ENCODE measurements around the gene SORCS2.

SORCS2 gene

GRCh38 chr4:7500404-7500803, 308.1 kb downstream of the SORCS2 start:
- DNase-seq = no peak

DNA sequence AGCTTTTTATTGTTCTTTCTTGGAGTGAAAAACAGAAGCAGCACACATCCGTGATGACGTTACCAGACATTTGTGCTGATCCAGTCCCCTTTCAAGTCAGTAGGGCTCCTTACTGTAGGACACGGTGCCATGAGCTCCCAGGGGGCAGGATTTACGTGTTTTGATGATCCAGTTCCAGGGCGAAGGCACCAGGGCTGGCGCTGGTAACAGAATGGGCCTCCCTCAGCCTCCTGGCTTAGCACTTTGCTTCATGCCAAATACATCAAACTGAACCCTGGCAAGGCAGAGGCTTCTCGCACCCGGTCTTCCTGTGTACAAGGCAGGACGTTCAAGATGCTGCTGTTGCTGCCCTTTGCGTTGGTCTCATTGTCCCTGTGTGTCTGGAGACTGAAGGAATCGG, 309.0 kb downstream of the SORCS2 start:
- DNase-seq = no peak

GRCh38 chr4:7501873-7502272, 309.5 kb downstream of the SORCS2 start:
- DNase-seq = no peak

GRCh38 chr4:7503559-7504249, 311.4 kb downstream of the SORCS2 start:
- no peak for DNase-seq

DNA sequence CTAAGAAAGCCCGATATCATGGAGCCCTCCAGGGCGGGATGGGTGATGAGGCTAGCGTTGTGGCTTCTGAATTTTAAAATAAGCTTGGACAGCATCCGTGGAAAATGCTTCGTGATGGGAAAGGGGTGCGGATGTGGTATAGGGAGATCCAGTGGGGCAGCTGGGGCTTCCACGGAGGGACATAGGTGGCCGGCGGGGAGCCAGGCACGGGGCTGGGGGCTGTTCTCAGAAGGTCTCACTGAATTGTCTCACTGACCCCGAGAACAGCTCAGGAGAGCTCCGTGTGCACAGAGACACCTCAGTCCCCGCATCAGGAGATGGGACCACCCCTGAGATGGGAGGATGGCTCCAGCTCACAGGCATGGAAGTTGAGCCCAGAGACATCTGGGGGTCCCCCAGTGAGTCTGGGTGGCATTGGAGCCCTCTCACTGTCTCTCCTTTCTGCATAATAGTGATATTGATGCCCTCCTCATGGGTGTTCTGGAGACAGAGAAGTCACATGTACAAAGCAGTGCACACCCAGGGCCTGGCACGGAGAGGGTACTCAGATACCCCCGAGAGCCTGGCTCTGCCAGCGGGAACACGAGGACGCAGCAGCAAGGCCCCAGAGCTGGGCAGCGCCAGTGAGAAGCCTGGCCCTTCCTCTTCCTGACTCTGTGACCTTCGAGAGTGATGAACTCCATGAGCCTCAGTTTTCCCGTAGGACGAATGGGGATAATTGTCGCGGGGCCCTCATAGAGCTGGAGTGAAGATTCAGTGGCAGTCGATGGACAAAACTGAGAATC, 313.0 kb downstream of the SORCS2 start:
- no peak for DNase-seq

DNA sequence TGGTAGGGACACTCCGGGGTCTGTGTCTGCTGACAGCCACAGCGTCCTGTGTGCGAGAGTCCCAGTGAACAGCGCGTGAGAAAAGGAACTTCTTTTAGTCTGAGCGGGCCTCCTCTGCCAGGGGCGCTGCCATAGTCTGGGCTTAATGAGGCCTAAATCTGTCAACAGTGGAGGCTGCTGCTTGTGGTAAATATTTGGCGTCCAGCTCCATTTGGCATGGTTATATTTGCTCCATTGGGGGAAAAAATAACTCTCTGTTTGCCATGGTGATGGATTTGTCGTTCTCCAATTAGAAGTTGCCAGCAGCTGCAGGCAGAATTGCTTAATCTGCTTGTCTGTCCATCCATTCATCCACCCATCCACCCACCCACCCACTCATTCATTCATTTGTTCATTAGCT, 313.8 kb downstream of the SORCS2 start:
- no peak for DNase-seq

DNA sequence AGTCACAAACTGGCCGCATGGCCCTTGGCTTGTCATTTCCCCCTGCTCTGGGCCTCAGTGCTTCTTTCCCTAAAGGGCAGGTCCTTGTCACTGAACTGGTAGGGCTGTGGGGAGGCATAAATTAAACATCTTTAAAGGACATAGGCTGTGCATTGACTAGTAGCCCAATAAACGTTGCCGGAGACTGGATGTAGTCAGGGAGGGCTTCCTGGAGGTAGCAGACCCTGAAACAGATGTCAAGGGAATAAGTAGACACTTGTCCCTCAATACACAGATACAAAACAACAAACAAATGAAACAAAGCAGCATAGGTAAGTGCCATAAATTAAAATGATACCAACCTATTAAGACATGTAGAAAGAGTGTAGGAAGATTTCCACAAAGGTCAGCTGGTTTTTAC, 314.2 kb downstream of the SORCS2 start:
- DNase-seq = no peak

- no peak for DNase-seq
These were observed 315.0 kb downstream of the SORCS2 start for GRCh38 chr4:7507381-7507780.

DNA sequence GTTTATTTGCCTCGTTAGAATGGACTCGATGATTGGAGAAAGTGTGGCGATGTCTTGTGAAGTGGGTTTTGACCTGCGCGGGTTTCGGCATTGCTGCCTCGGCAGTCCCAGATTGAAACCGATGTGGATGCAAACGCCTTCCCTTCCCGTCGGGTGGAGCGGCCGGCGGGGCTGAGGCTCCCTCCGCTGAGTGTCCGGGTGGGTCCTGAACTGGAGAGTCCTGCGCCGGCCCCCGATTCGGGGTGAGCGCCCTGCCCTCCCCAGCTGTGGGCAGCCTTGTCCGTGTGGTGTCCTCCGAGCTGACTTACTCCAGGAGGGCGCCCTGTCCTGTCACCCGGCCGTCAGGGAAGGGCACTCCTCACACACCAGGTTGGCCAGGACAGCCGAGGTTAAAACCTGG, 317.7 kb downstream of the SORCS2 start:
- DNase-seq = no peak

- no peak for DNase-seq
These were observed 318.2 kb downstream of the SORCS2 start for GRCh38 chr4:7510538-7510937.

DNA sequence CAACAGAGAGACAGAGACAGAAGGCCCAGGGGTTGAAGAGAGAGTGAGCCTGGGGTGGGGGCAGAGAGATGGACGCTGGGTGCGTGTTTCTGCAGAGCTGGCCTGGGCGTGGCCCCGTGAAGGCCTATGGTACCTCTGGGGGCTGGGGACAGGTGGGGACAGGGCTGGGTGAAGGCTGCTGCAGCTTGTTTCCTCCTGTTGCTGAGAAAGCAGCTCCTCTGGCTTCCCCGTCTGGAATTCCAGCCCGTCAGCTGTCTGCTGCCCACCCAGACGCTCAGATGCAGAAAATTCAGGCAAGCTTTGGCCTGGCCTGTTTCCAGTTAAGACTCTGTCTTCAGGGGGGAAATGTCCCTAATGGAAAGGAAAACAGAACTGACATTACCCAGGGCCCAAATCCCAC, 319.2 kb downstream of the SORCS2 start:
- no peak for DNase-seq

- DNase-seq = no peak
These were observed 320.1 kb downstream of the SORCS2 start for GRCh38 chr4:7512428-7512827.

DNA sequence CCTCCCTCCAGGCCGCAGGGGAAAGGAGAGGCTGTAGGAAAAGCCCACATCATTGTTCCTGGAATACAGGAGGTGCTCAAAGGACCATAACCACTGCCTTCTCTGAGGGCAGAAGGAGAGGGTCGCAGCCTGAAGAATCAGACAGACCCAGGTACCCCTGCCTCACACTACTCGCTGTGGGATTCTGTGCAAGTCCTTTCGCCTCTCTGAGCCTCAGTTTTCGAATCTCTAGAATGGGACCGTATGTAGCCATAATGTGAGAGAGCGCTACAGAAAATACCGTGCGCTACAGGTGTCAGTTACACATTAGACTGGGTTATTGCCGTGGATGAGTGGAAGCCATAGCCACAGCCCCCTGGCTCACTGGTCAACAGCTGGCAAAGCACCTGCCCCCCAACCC, 320.6 kb downstream of the SORCS2 start:
- no peak for DNase-seq

GRCh38 chr4:7513671-7514070, 321.3 kb downstream of the SORCS2 start:
- DNase-seq = no peak

GRCh38 chr4:7514281-7514680, 321.9 kb downstream of the SORCS2 start:
- no peak for DNase-seq

DNA sequence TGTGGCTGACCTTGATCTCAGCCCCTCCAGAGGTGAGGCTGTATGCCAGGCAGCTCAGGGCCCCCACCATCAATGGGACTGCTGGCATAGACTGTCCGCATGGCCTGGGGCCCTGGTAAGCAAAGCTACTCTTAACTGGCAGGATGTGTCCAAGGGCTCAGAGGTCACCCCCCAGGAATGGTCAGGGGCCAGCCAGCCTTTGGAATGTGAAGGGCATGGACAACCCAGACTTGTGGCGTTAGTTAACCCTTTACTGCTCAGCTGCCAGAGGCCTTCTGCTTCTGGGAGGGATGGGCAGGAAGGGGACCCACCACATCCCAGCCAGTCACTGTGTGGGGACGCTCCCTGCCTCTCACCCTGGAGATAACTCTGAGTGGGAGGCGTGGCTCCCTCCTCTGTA, 322.5 kb downstream of the SORCS2 start:
- DNase-seq = no peak

- DNase-seq = no peak
These were observed 323.1 kb downstream of the SORCS2 start for GRCh38 chr4:7515390-7515902.

GRCh38 chr4:7516096-7516772, 323.9 kb downstream of the SORCS2 start:
- DNase-seq = no peak

- no peak for DNase-seq
These were observed 324.4 kb downstream of the SORCS2 start for GRCh38 chr4:7516773-7517144.

DNA sequence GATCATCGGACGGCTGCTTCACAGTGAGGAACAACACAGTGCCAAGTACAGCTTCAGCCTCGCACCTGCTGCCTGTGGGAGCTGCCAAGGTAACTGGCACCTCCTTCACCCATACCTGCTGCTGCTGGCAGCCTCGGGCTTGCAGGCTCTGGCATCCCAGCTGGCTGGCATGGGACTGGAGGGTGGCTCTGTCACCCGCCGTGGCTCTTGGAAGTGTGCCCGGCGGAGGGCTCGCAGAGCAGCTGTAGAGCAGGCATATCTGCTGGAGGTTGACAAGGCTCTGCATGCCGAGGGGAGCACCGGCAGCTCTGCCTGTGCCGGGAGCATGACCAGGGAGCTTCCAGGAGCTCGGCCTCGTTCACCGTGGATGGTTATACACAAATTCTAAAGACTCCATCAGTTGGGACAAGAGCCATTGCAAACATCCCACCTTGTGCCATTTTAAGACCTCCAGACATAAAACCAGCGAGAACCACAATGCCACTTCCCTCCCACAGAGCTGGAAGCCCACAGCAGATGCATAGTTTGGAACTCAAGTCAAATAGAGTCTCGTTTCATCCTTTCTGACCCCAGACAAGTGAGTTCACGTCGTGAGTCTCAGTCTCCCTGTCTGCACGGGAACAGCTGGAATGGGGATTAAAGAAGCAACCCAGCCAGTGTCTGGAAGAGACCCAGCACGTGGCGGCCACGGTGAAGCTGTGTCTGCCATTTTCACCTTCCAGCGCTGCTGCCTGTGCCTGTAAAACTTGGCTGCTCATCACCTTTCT, 326.7 kb downstream of the SORCS2 start:
- DNase-seq = peak; percentile 73

DNA sequence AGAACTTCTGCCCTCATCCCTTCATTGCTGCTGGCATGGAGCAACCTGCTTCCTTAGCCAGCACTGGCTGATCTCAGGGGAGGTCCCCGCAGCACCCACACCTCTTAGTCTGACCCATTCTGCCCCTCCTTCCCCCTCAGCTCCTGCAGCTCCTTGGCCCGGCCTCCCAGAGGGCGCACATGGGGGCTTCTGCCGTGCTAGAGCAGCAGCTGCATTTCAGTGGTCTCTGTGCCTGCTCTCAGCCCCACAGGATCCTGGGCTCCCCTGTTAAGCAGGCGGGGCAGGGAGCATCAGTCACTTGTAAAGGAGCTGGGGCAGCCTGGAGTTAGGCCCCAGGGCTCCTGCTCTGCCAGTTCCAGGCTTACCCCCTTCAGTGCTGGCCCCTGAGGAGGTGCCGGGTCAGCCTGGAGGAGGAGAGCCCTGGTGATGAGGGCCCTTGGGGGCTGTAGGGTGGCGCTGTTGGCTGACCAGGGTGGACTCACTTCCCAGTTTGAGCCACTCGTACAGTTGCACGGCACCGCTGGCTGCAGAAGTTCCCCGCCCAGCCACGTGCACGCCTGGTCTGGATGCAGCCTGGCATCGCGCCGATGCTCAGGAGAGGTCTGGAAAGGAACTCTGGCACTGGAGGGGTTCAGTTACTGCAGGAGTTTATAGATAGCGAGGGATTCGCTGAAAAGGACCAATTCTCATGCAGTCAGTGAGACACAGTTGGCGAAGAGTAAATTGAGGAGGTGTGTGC, 327.5 kb downstream of the SORCS2 start:
- no peak for DNase-seq

GRCh38 chr4:7521666-7522065, 329.3 kb downstream of the SORCS2 start:
- DNase-seq = no peak

All from DMS79 (cell line).